ENCODE data around the gene CCDC141. TPM values are rescaled to one million over a fixed set of nuclear protein-coding genes. Genes with fewer than 3 reads are reported as not detected.

Gene CCDC141
- total RNA-seq, 4 donors from 2014 or later = 1.7 to 7.7 (median 3.9) TPM

GRCh38 chr2:178913049-178913441 lies 136.9 kb downstream of the CCDC141 start:
- Histone ChIP-seq H3K9me3 (no peaks in the 10 kb centered on the region), H3K27ac (no peak overlapping the region), H3K4me3 (no peak overlapping the region), H3K36me3 (no peaks in the 10 kb centered on the region), H3K4me1 (no peaks in the 10 kb centered on the region), H3K27me3 (no peaks in the 10 kb centered on the region)
- TF ChIP-seq POLR2A (IDR thresholded peaks at IDR 0.05) (no peak), CTCF (IDR thresholded peaks at IDR 0.05) (no peak), EP300 (IDR thresholded peaks at IDR 0.05) (no peak)
- WGBS, 2 donors = 95% methylated on average over 1 of the region's 1 CpG
- DNase-seq (ENCODE audit: low spot score in 2 of 2) = no peak

- no peaks in the 10 kb centered on the region for H3K9me3 ChIP-seq
- no peak overlapping the region for H3K4me3 ChIP-seq
- H3K4me1 ChIP-seq = no peaks in the 10 kb centered on the region
- no peaks in the 10 kb centered on the region for H3K36me3 ChIP-seq
- H3K27ac ChIP-seq = no peak overlapping the region
- no peaks in the 10 kb centered on the region for H3K27me3 ChIP-seq
- no peak for DNase-seq (ENCODE audit: low spot score in 2 of 2)
- WGBS, 2 donors = 92 to 95% methylated on average over 2 of the region's 2 CpGs
- TF ChIP-seq CTCF (IDR thresholded peaks at IDR 0.05) = no peak
- TF ChIP-seq POLR2A (IDR thresholded peaks at IDR 0.05) = no peak
- no peak for TF ChIP-seq EP300 (IDR thresholded peaks at IDR 0.05)
These were observed 137.4 kb downstream of the CCDC141 start for GRCh38 chr2:178912416-178913048.

GRCh38 chr2:178911039-178911438 lies 138.9 kb downstream of the CCDC141 start:
- Histone ChIP-seq H3K9me3 (no peaks in the 10 kb centered on the region), H3K4me1 (no peaks in the 10 kb centered on the region), H3K4me3 (no peak overlapping the region), H3K27me3 (no peaks in the 10 kb centered on the region), H3K36me3 (no peaks in the 10 kb centered on the region), H3K27ac (no peak overlapping the region)
- TF ChIP-seq CTCF (IDR thresholded peaks at IDR 0.05) (no peak), EP300 (IDR thresholded peaks at IDR 0.05) (no peak), POLR2A (IDR thresholded peaks at IDR 0.05) (no peak)
- 41 to 42% methylated on average over 2 of the region's 2 CpGs for WGBS, 2 donors
- no peak for DNase-seq (ENCODE audit: low spot score in 2 of 2)

- 83 to 90% methylated on average over 5 of the region's 5 CpGs for WGBS, 2 donors
- DNase-seq (ENCODE audit: low spot score in 2 of 2) = no peak
- Histone ChIP-seq H3K36me3 (no peaks in the 10 kb centered on the region), H3K9me3 (no peaks in the 10 kb centered on the region), H3K27me3 (no peaks in the 10 kb centered on the region), H3K4me1 (no peaks in the 10 kb centered on the region), H3K4me3 (no peak overlapping the region), H3K27ac (no peak overlapping the region)
- TF ChIP-seq CTCF (IDR thresholded peaks at IDR 0.05) (no peak), POLR2A (IDR thresholded peaks at IDR 0.05) (no peak), EP300 (IDR thresholded peaks at IDR 0.05) (no peak)
These were observed 139.9 kb downstream of the CCDC141 start for GRCh38 chr2:178910005-178910404.

GRCh38 chr2:178909507-178909906 lies 140.4 kb downstream of the CCDC141 start:
- 70 to 71% methylated on average over 2 of the region's 2 CpGs for WGBS, 2 donors
- H3K4me1 ChIP-seq = no peaks in the 10 kb centered on the region
- no peak overlapping the region for H3K27ac ChIP-seq
- no peaks in the 10 kb centered on the region for H3K36me3 ChIP-seq
- H3K9me3 ChIP-seq = no peaks in the 10 kb centered on the region
- no peak overlapping the region for H3K4me3 ChIP-seq
- H3K27me3 ChIP-seq = no peaks in the 10 kb centered on the region
- no peak for TF ChIP-seq POLR2A (IDR thresholded peaks at IDR 0.05)
- TF ChIP-seq EP300 (IDR thresholded peaks at IDR 0.05) = no peak
- no peak for TF ChIP-seq CTCF (IDR thresholded peaks at IDR 0.05)
- DNase-seq (ENCODE audit: low spot score in 2 of 2) = no peak
